ENCODE measurements around the gene PRR23E. TPM values are rescaled to one million over a fixed set of nuclear protein-coding genes. Genes with fewer than 3 reads are reported as not detected.
A peak's percentile ranks its signal among the peaks of the same experiment; 100 is the strongest.

The PRR23E gene
- total and polyA plus RNA-seq, 5 donors, result not detected

DNA sequence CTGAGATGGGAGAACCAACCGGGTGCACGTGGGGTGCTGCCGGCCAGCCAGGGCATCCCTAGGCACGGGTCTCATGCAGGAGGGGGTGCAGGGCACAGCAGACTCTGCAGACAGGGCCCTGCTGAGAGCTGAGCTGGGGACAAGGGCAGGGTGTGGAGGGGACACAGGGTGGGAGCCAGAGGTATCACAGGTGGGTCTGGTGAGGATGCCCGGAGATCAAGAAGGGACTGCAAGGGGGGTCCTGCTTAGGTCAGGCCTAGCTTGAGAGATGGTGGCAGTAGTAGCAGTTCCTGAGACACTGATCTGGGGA, 39.5 kb upstream of the PRR23E start:
- H3K27me3 ChIP-seq (ENCODE audit: control insufficient read depth, insufficient read depth), result no peaks in the 10 kb centered on the region
- no peak overlapping the region for H3K27ac ChIP-seq (ENCODE audit: low read length)
- H3K9me3 ChIP-seq (ENCODE audit: control insufficient read depth, low read length), result no peaks in the 10 kb centered on the region
- WGBS, result 75% methylated on average over 5 of the region's 5 CpGs
- no peak for DNase-seq
- ATAC-seq, result no peak
- no peaks in the 10 kb centered on the region for H3K4me1 ChIP-seq (ENCODE audit: control insufficient read depth, insufficient read depth, low read length)
- intact Hi-C loops (cut with DNase I), result no loop called here
- H3K4me3 ChIP-seq (ENCODE audit: low read length), result no peak overlapping the region

DNA sequence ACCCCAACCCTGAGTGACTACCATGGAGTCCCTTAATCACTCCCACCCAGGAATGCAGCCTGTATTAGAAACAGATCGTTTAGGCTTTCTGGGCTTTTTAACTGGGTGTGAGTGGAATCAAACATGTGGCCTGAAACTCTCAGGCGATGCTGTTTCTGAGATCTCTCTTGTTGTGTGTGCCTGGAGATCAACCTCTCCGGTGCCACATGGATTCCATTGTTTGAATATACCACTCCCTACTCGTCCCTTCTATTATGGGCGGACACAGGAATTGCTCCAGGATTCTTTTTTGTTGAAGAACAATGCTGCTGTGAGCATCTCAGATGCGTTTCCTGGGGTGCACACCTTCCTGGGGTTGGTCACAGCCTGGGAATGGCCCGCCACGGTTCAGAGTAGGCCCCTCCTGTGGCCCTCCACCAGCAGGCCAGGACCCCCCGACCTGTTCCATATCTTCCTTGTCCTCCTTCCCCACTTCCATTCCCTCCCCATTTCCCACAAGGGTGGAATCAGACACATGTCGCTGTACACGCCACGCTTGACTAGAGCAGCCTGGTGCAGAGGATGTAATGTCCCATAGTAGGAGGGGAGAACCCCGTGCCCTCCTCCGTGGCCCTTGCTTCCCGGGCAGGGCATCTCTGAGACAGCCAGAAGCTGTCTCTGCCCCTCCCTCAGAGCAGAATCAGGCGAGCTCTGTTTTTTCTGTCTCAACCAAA, 36.4 kb upstream of the PRR23E start:
- no peak for ATAC-seq
- Histone ChIP-seq H3K27me3 (ENCODE audit: control insufficient read depth, insufficient read depth) (no peaks in the 10 kb centered on the region), H3K27ac (ENCODE audit: low read length) (no peak overlapping the region), H3K4me1 (ENCODE audit: control insufficient read depth, insufficient read depth, low read length) (no peaks in the 10 kb centered on the region), H3K9me3 (ENCODE audit: control insufficient read depth, low read length) (no peaks in the 10 kb centered on the region), H3K4me3 (ENCODE audit: low read length) (no peak overlapping the region)
- intact Hi-C loops (cut with DNase I), result no loop called here
- no peak for DNase-seq
- WGBS, result 69% methylated on average over 16 of the region's 16 CpGs

DNA sequence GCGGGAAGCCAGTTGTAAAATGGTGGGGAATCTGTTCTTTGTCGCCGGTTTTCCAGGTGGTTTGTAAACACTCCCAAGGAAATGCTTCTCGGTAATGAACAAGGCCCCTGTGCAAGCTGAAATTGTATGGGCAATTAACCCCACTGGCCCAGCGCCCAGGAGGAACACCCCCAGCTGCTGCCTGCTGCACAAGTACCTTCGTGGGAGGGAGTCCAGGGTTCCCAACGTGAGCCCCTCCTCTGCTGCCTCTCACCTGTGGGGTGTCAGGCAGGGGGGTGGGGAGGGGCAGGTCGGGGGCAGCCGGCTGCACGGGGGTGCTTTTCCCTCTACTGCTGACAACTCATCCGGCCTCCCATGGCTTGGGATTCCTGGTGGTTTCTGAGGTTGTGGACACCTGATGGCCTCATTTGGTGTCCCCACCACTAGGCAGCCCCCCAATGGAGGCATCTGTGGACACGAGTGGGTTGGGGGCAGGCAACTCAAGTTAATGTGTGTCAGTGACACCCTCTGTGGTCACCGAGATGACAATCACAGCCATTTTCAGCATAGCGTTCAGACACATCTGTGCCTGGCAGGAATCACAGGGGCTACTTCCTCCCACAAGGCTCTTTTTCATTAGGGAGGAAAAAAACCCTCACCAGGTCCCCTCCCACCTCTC, 35.6 kb upstream of the PRR23E start:
- H3K4me3 ChIP-seq (ENCODE audit: low read length), result no peak overlapping the region
- 49% methylated on average over 14 of the region's 14 CpGs for WGBS
- no peaks in the 10 kb centered on the region for H3K27me3 ChIP-seq (ENCODE audit: control insufficient read depth, insufficient read depth)
- no peak overlapping the region for H3K27ac ChIP-seq (ENCODE audit: low read length)
- H3K4me1 ChIP-seq (ENCODE audit: control insufficient read depth, insufficient read depth, low read length), result no peaks in the 10 kb centered on the region
- intact Hi-C loops (cut with DNase I), result no loop called here
- no peaks in the 10 kb centered on the region for H3K9me3 ChIP-seq (ENCODE audit: control insufficient read depth, low read length)
- ATAC-seq (no peak), DNase-seq (no peak)

DNA sequence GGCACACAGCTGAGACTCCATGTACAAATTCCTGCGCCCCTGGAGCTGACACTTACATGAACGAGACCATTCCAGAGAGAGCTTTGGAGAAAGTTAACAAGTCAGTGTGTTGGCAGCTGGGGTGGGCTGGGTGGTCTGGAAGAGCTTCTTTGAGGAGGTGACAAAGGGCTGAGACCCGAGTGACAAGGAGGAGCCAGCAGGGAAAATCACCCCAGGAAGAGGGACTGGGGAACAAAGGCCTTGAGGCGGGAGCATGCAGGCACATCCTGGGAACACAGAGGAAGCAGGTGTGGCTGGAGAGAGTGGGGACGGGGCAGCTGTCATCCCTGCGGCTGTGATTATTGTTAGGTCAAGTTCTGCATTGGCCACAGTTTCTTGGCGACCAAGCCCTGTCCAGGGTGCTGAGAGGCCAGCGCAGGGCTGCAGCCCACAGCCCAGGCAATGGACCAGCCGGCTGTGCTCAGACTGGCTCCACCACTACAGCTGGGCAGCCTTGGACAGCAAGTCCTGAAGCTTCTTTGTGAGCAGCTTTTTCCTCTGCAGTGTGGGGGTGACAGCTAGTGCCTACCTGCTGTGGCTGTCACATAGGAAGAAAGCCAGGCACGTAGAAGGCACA, 34.2 kb upstream of the PRR23E start:
- ATAC-seq (peak in 1 of 2 donors; percentile 48), DNase-seq (no peak)
- WGBS, result 25% methylated on average over 10 of the region's 10 CpGs
- intact Hi-C loops (cut with DNase I), result no loop called here
- Histone ChIP-seq H3K4me3 (ENCODE audit: low read length) (no peak overlapping the region), H3K27me3 (ENCODE audit: control insufficient read depth, insufficient read depth) (no peaks in the 10 kb centered on the region), H3K4me1 (ENCODE audit: control insufficient read depth, insufficient read depth, low read length) (no peaks in the 10 kb centered on the region), H3K9me3 (ENCODE audit: control insufficient read depth, low read length) (no peaks in the 10 kb centered on the region), H3K27ac (ENCODE audit: low read length) (no peak overlapping the region)

DNA sequence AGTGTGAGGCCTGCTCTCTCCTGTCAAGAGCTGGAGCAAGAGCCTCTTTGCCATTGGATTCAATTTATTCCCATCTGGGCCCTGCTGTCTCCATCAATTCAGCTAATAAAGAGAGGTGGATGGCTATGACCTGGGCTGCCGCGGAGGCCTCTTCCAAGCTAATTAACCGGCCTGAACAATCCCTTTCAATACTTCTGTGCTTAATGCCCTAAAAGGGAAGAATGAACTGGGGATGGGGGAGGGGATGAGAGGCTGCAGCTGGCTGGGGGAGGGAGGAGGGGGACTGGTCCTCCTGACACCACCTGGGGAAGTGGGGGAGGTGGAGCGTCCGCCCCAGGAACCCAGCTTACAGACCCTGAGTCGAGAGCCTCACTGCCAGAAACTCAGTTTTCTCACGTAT, 33.4 kb upstream of the PRR23E start:
- no peaks in the 10 kb centered on the region for H3K4me1 ChIP-seq (ENCODE audit: control insufficient read depth, insufficient read depth, low read length)
- 44% methylated on average over 7 of the region's 7 CpGs for WGBS
- intact Hi-C loops (cut with DNase I), result no loop called here
- no peak overlapping the region for H3K27ac ChIP-seq (ENCODE audit: low read length)
- DNase-seq (no peak), ATAC-seq (no peak)
- no peaks in the 10 kb centered on the region for H3K27me3 ChIP-seq (ENCODE audit: control insufficient read depth, insufficient read depth)
- H3K4me3 ChIP-seq (ENCODE audit: low read length), result no peak overlapping the region
- no peaks in the 10 kb centered on the region for H3K9me3 ChIP-seq (ENCODE audit: control insufficient read depth, low read length)

DNA sequence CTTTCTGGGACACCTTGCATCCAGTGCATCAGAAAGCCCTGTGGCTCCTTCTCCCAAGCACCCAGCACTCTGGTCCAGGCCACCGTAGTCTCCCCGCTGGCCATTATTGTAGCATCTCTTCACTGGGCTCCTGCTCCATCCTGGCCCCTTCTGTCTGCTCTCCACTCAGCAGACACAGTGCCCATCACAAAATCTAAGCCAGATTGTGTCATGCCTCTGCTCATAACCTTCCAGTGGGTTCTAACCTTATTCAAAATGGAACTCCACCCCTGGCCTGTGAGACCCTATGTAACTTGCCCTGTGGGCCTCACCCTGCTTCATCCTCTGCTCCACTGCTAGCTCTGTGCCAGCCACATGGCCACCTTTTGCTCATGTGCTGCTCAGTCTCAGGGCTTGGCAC, 31.7 kb upstream of the PRR23E start:
- H3K4me1 ChIP-seq (ENCODE audit: control insufficient read depth, insufficient read depth, low read length), result no peaks in the 10 kb centered on the region
- H3K9me3 ChIP-seq (ENCODE audit: control insufficient read depth, low read length), result no peaks in the 10 kb centered on the region
- DNase-seq, result no peak
- 99% methylated on average over 2 of the region's 2 CpGs for WGBS
- intact Hi-C loops (cut with DNase I), result no loop called here
- H3K27ac ChIP-seq (ENCODE audit: low read length), result no peak overlapping the region
- ATAC-seq, result no peak
- H3K4me3 ChIP-seq (ENCODE audit: low read length), result no peak overlapping the region
- H3K27me3 ChIP-seq (ENCODE audit: control insufficient read depth, insufficient read depth), result no peaks in the 10 kb centered on the region

DNA sequence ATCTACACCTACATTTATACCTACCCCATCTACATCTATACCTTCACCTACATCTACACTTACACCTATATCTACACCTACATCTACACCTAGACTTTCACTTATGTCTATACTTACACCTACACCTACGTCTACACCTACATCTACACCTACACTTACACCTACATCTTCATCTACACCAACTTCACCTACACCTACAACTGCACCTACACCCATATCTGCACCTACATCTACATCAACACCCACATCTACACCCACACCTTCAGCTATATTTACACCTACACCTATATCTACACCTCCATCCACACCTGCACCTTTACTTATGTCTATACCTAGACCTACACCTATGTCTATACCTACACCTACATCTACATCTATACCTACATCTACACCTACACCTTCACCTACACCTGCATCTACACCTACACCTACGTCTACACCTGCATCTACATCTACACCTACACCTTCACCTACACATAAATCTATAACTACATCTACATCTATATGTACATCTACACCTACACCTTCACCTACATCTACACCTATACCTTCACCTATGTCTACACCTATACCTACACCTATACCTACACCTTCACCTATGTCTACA, 30.9 kb upstream of the PRR23E start:
- intact Hi-C loops (cut with DNase I), result no loop called here
- 67% methylated on average over 2 of the region's 2 CpGs for WGBS
- Histone ChIP-seq H3K27ac (ENCODE audit: low read length) (no peak overlapping the region), H3K4me3 (ENCODE audit: low read length) (no peak overlapping the region), H3K27me3 (ENCODE audit: control insufficient read depth, insufficient read depth) (no peaks in the 10 kb centered on the region), H3K4me1 (ENCODE audit: control insufficient read depth, insufficient read depth, low read length) (no peaks in the 10 kb centered on the region), H3K9me3 (ENCODE audit: control insufficient read depth, low read length) (no peaks in the 10 kb centered on the region)
- ATAC-seq, result no peak
- DNase-seq, result no peak

DNA sequence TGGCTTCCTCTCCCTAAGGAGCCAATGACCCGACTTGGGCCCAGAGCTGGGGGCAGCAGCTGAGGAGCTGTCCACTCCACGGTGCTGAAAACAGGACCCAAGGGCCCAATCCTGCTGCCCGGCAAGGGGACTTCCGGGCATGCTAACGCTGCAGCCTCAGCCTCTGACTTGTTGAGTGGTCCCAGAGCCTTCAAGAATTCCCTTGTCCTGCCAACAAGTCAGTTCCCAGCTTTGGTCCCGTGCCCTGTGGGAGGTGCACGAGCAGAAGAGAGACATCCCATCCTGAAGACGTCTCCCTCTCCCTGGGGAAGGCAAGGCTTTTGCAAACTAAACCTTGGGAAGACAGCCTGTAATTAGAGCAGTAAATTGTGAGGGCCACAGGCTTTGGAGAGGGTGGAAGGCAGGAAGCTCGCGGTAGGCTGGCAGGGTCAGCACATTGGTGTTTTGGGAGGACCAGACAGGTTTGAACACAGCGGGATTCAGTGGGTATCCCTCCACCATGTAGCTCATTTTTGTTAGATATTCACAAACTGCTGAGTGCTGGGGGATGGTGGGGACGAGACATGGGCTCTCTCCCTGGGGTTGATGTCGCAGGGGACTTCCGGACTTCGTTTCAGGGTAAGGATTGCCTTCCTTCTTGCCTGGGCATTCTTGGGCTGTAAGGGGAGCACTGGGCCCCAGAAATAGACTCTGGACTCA, 29.8 kb upstream of the PRR23E start:
- Histone ChIP-seq H3K4me1 (ENCODE audit: control insufficient read depth, insufficient read depth, low read length) (no peaks in the 10 kb centered on the region), H3K9me3 (ENCODE audit: control insufficient read depth, low read length) (no peaks in the 10 kb centered on the region), H3K27me3 (ENCODE audit: control insufficient read depth, insufficient read depth) (no peaks in the 10 kb centered on the region), H3K4me3 (ENCODE audit: low read length) (no peak overlapping the region), H3K27ac (ENCODE audit: low read length) (no peak overlapping the region)
- intact Hi-C loops (cut with DNase I), result no loop called here
- ATAC-seq (no peak), DNase-seq (no peak)
- WGBS, result 39% methylated on average over 15 of the region's 15 CpGs

DNA sequence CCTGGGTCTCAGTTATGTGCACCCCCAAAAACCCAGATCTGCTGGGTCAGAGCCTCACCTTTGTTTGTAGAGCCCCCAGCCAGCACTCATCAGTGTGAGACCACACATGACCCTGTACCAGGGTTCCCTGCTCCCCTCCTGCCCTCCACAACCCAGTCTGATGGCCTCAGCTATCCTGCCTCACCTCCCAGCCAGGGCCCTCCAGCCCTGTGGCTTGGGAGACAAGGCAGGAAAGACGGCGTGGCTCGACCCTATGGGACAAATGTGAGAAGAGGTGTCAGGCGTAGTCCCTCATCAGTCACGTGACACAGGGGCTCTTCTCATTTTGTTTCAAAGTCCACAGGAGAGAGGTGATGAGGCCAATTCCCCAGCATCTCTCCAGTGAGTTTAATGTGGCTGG, 28.3 kb upstream of the PRR23E start:
- no peaks in the 10 kb centered on the region for H3K9me3 ChIP-seq (ENCODE audit: control insufficient read depth, low read length)
- WGBS, result 68% methylated on average over 5 of the region's 5 CpGs
- ATAC-seq, result no peak
- no peaks in the 10 kb centered on the region for H3K4me1 ChIP-seq (ENCODE audit: control insufficient read depth, insufficient read depth, low read length)
- H3K27me3 ChIP-seq (ENCODE audit: control insufficient read depth, insufficient read depth), result no peaks in the 10 kb centered on the region
- H3K4me3 ChIP-seq (ENCODE audit: low read length), result no peak overlapping the region
- no peak overlapping the region for H3K27ac ChIP-seq (ENCODE audit: low read length)
- no peak for DNase-seq
- intact Hi-C loops (cut with DNase I), result no loop called here

DNA sequence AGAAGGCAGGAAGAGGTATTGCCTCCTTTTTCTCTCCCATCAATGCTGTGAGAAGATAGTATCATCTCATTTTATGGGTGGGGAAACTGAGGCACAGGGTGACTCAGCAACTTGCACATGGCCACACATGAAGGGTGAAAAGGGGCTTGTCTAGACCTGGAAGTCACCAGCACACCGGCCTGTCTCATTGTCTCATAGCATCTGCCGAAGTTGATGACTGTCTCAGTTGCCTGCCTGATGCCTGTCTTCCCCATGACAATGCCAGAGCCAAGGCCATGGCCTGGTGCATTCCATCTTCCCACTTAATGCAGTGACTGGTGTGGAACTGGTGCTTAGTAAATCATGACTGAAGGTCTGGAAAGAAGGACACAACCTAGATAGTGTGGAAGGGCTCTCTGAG, 27.9 kb upstream of the PRR23E start:
- no peaks in the 10 kb centered on the region for H3K27me3 ChIP-seq (ENCODE audit: control insufficient read depth, insufficient read depth)
- 94% methylated on average over 2 of the region's 2 CpGs for WGBS

More for the DNA sequence above, 27.9 kb upstream of the PRR23E start:
- Histone ChIP-seq H3K4me3 (ENCODE audit: low read length) (no peak overlapping the region), H3K4me1 (ENCODE audit: control insufficient read depth, insufficient read depth, low read length) (no peaks in the 10 kb centered on the region), H3K27ac (ENCODE audit: low read length) (no peak overlapping the region), H3K9me3 (ENCODE audit: control insufficient read depth, low read length) (no peaks in the 10 kb centered on the region)
- no peak for DNase-seq
- intact Hi-C loops (cut with DNase I), result no loop called here
- no peak for ATAC-seq
